ENCODE measurements around the gene OBP2B. TPM values are rescaled to one million over a fixed set of nuclear protein-coding genes. Genes with fewer than 3 reads are reported as not detected.

The OBP2B gene
- total RNA-seq, 1 donor from 2014 or later, result not detected

DNA sequence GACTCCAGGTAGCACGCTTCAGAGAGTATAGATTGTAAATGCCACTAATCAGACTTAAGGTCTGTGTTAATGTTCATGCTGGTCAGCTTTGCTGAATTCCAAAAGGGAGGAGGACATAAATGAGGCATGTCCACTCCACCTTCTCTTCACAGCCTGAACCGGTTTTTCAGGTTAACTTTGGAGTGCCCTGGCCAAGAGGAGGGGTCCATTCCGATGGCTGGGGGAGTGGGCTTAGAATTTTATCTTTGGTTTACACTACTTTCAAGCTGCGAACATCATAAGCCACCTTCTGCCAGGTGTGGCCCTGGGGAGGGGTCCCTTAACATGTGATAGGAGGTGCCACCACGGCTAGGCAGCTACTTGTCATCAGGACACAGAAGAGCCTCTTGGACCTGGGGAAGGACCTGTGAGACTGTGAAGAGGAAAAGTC is 41.7 kb upstream of the OBP2B start:
- no peak for DNase-seq
- H3K9me3 ChIP-seq, result no peaks in the 10 kb centered on the region
- H3K27ac ChIP-seq, result peak overlapping the region; percentile 78
- intact Hi-C loops (cut with DNase I), result no loop called here
- no peak for TF ChIP-seq CTCF (IDR thresholded peaks at IDR 0.05)
- peak; percentile 33 to 74 for ATAC-seq
- H3K4me1 ChIP-seq, result peaks cover 13% of the 10 kb centered on the region
- H3K4me3 ChIP-seq, result peak overlapping the region; percentile 43
- no peaks in the 10 kb centered on the region for H3K27me3 ChIP-seq (ENCODE audit: low read depth)
- no peaks in the 10 kb centered on the region for H3K36me3 ChIP-seq

DNA sequence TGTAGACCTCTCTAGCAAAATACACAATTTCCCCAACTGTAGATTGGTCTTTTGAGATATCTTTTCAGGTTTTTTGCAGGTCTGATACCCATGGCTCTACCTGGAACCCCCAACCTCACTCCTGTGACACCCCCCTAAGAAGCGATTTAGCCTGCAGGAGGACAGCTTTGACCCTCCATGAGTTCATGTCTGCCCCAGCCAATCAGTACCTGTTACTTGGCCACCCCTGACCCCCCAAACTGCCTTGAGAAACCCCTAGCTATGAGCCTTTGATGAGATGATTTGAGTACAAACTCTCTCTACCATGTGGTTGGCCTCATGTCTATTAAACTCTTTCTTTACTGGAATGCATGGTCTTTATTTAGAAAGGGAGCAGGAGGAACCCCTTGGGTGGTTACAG is 40.3 kb upstream of the OBP2B start:
- DNase-seq, result no peak
- ATAC-seq, result no peak
- Histone ChIP-seq H3K9me3 (no peaks in the 10 kb centered on the region), H3K4me3 (no peak overlapping the region), H3K4me1 (peaks cover 13% of the 10 kb centered on the region), H3K27me3 (ENCODE audit: low read depth) (no peaks in the 10 kb centered on the region), H3K27ac (no peak overlapping the region), H3K36me3 (no peaks in the 10 kb centered on the region)
- intact Hi-C loops (cut with DNase I), result no loop called here
- TF ChIP-seq CTCF (IDR thresholded peaks at IDR 0.05), result no peak

GRCh38 chr9:133248726-133249295 is 39.8 kb upstream of the OBP2B start:
- intact Hi-C loops (cut with DNase I), result no loop called here
- H3K27me3 ChIP-seq (ENCODE audit: low read depth), result no peaks in the 10 kb centered on the region
- no peak for TF ChIP-seq CTCF (IDR thresholded peaks at IDR 0.05)
- DNase-seq (no peak), ATAC-seq (no peak)
- H3K9me3 ChIP-seq, result no peaks in the 10 kb centered on the region
- no peaks in the 10 kb centered on the region for H3K36me3 ChIP-seq
- H3K4me1 ChIP-seq, result peaks cover 13% of the 10 kb centered on the region
- H3K27ac ChIP-seq, result no peak overlapping the region
- no peak overlapping the region for H3K4me3 ChIP-seq

GRCh38 chr9:133247632-133248031 is 38.6 kb upstream of the OBP2B start:
- no peaks in the 10 kb centered on the region for H3K27me3 ChIP-seq (ENCODE audit: low read depth)
- intact Hi-C loops (cut with DNase I), result no loop called here
- H3K4me3 ChIP-seq, result no peak overlapping the region
- no peak overlapping the region for H3K27ac ChIP-seq
- no peaks in the 10 kb centered on the region for H3K36me3 ChIP-seq
- no peaks in the 10 kb centered on the region for H3K9me3 ChIP-seq
- DNase-seq (no peak), ATAC-seq (no peak)
- TF ChIP-seq CTCF (IDR thresholded peaks at IDR 0.05), result no peak
- H3K4me1 ChIP-seq, result peaks cover 5% of the 10 kb centered on the region

DNA sequence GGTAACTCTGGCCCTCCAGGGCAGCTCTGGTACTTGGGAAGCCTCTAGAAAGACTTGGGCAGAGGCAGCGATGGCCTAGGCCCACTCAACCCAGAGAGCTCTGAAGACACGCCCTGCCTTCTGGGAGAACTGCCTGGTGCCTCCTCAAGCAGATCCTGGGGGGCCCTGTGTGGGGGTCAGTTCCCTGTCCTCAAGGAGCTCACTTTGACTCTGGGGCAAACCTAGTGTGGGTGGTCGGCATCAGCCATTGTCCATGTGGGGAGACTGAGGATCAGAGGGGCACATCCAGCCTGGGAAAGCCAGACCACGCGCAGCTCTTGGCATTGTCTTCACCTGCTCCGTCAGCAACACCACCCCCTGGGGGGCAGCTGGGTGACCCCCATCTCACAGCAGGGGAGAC is 37.9 kb upstream of the OBP2B start:
- Histone ChIP-seq H3K36me3 (no peaks in the 10 kb centered on the region), H3K27ac (no peak overlapping the region), H3K9me3 (no peaks in the 10 kb centered on the region), H3K4me3 (no peak overlapping the region), H3K27me3 (ENCODE audit: low read depth) (no peaks in the 10 kb centered on the region), H3K4me1 (no peaks in the 10 kb centered on the region)
- intact Hi-C loops (cut with DNase I), result no loop called here
- no peak for TF ChIP-seq CTCF (IDR thresholded peaks at IDR 0.05)
- ATAC-seq, result no peak
- DNase-seq, result no peak

Measured in lower lobe of right lung (tissue), 2 donors.